Lung (tissue), 12 donors: ENCODE results near the gene DLG2. TPM values are rescaled to one million over a fixed set of nuclear protein-coding genes. Genes with fewer than 3 reads are reported as not detected.

Experiments used
- ATAC-seq: fragments of 200-7000 bp; cut with Tn5 transposase; one replicate; pipeline ENCODE4 v1.9.1; 2020; ENCODE audit warnings: moderate number of reproducible peaks; ENCODE audit not compliant: insufficient read depth, low FRiP score
- DNase-seq, 3 donors: peaks; one replicate each; pipeline ENCODE4 v3.0.0-alpha.2; 2013 to 2017
- H3K27ac ChIP-seq, 2 donors: one replicate each; pipeline ENCODE4 v1.5.1; 2013; ENCODE audit warnings: mild to moderate bottlenecking in 2 of 2, moderate library complexity in 2 of 2, control low read depth in 1 of 2, inconsistent platforms in 1 of 2, low read depth in 1 of 2, low read length in 1 of 2
- H3K27me3 ChIP-seq, 3 donors: one replicate each; pipeline ENCODE4 v1.5.1; 2013; ENCODE audit warnings: low read length in 2 of 3; ENCODE audit not compliant: control insufficient read depth in 3 of 3, insufficient read depth in 3 of 3
- H3K36me3 ChIP-seq, 4 donors: one replicate each; pipeline ENCODE4 v1.5.1; 2013; ENCODE audit warnings: low read length in 4 of 4, mild to moderate bottlenecking in 1 of 4, moderate library complexity in 1 of 4; ENCODE audit not compliant: control insufficient read depth in 4 of 4, insufficient read depth in 4 of 4
- H3K4me1 ChIP-seq, 5 donors: one replicate each; pipeline ENCODE4 v1.5.1; 2013; ENCODE audit warnings: low read length in 5 of 5, mild to moderate bottlenecking in 2 of 5, moderate library complexity in 1 of 5; ENCODE audit not compliant: control insufficient read depth in 5 of 5, insufficient read depth in 5 of 5
- H3K4me3 ChIP-seq: one replicate; pipeline ENCODE4 v1.5.1; 2013; ENCODE audit warnings: mild to moderate bottlenecking, control low read depth, moderate library complexity
- H3K9ac ChIP-seq, 2 donors: one replicate each; pipeline ENCODE4 v1.5.1; 2013; ENCODE audit warnings: low read length in 2 of 2, control low read depth in 1 of 2; ENCODE audit not compliant: insufficient read depth in 1 of 2
- H3K9me3 ChIP-seq, 4 donors: one replicate each; pipeline ENCODE4 v1.5.1; 2013; ENCODE audit warnings: low read length in 3 of 4, mild to moderate bottlenecking in 1 of 4, moderate library complexity in 1 of 4; ENCODE audit not compliant: control insufficient read depth in 4 of 4, insufficient read depth in 3 of 4
- WGBS, 2 donors: extraction: QIAGEN DNeasy Blood & Tissue Kit; methylation state at CpG; one replicate each; pipeline ENCODE4 v1.1.7; 2013; 5-methylcytosine and 5-hydroxymethylcytosine counted together
- polyA plus RNA-seq, 2 donors: library from polyadenylated mRNA; stranded (reverse); fragments of 200-250 nt; gene quantifications; one replicate each; pipeline ENCODE4 v1.2.1, GENCODE V29; 2013
- total RNA-seq, 2 donors: library from RNA; depleted of rRNA in 1 of 2; stranded (reverse); fragments of >200 nt in 1 of 2; gene quantifications; one replicate each; pipeline ENCODE4 v1.2.1, GENCODE V29; 2014 to 2021
- TF ChIP-seq, protein P1 (sequence below): IDR thresholded peaks from 2 replicates; pipeline ENCODE4 v1.5.1; 2012; ENCODE audit warnings: mild to moderate bottlenecking; ENCODE audit errors: control extremely low read depth, extremely low read depth
- donor health status: control.
- donor health status: control.
- donor health status: Bipolar disorder and iron deficiency.
- donor health status: healthy.
- donor health status: DM: yes; HTN: yes; CAD: no.

DLG2 gene
- total and polyA plus RNA-seq, 4 donors: 0.32 to 24.1 (median 5.4) TPM

DNA sequence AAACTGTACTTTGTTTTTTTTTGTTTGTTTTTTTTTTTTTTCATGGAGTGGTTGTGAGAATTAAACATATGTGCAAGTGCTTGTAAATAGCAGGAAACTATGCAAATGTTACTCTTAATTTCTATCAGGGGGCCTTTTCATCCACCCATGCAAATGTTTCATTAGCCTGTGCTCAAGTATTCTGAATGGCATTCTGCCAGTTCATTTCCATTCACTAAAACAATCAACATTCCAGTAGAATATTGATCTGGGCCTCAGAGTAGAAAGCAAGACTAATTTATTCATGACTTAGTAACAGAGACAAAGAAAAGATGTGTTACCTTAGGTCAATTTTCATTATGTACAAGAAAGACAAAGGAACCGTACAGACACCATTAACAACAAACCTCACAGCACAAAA lies 971.4 kb downstream of the DLG2 start:
- DNase-seq (no peak), ATAC-seq (no peak)
- Histone ChIP-seq H3K27me3 (no peaks in the 10 kb centered on the region), H3K4me3 (no peak overlapping the region), H3K36me3 (no peaks in the 10 kb centered on the region), H3K9me3 (no peaks in the 10 kb centered on the region), H3K4me1 (peaks cover 0 to 3% (median 0%) of the 10 kb centered on the region in 5 donors), H3K27ac (no peak overlapping the region), H3K9ac (no peak overlapping the region)
- 86 to 89% methylated on average over 1 of the region's 1 CpG for WGBS, 2 donors
- TF ChIP-seq, protein P1, sequence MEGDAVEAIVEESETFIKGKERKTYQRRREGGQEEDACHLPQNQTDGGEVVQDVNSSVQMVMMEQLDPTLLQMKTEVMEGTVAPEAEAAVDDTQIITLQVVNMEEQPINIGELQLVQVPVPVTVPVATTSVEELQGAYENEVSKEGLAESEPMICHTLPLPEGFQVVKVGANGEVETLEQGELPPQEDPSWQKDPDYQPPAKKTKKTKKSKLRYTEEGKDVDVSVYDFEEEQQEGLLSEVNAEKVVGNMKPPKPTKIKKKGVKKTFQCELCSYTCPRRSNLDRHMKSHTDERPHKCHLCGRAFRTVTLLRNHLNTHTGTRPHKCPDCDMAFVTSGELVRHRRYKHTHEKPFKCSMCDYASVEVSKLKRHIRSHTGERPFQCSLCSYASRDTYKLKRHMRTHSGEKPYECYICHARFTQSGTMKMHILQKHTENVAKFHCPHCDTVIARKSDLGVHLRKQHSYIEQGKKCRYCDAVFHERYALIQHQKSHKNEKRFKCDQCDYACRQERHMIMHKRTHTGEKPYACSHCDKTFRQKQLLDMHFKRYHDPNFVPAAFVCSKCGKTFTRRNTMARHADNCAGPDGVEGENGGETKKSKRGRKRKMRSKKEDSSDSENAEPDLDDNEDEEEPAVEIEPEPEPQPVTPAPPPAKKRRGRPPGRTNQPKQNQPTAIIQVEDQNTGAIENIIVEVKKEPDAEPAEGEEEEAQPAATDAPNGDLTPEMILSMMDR: no peak

DNA sequence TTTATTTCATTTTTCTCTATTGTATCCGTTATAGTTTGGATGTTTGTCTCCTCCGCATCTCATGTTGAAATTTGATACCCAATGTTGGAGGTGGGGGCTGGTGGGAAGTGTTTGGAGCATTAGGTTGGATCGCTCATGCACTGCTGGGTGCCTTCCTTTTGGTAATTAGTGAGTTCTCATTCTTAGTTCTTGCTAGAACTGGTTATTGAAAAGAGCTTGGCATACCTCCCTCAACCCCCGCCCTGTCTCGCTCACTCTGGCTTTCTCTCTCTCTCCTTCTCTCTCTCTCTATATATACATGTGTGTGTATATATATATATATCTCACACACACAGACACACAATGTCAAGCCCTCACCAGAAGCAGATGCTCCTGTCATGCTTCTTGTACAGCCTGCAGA lies 978.7 kb downstream of the DLG2 start:
- Histone ChIP-seq H3K4me1 (no peaks in the 10 kb centered on the region), H3K9ac (no peak overlapping the region), H3K4me3 (no peak overlapping the region), H3K9me3 (no peaks in the 10 kb centered on the region), H3K27me3 (no peaks in the 10 kb centered on the region), H3K27ac (no peak overlapping the region), H3K36me3 (no peaks in the 10 kb centered on the region)
- DNase-seq: no peak
- WGBS, 2 donors: 63 to 80% methylated on average over 5 of the region's 5 CpGs
- ATAC-seq: no peak
- TF ChIP-seq, protein P1: no peak

DNA sequence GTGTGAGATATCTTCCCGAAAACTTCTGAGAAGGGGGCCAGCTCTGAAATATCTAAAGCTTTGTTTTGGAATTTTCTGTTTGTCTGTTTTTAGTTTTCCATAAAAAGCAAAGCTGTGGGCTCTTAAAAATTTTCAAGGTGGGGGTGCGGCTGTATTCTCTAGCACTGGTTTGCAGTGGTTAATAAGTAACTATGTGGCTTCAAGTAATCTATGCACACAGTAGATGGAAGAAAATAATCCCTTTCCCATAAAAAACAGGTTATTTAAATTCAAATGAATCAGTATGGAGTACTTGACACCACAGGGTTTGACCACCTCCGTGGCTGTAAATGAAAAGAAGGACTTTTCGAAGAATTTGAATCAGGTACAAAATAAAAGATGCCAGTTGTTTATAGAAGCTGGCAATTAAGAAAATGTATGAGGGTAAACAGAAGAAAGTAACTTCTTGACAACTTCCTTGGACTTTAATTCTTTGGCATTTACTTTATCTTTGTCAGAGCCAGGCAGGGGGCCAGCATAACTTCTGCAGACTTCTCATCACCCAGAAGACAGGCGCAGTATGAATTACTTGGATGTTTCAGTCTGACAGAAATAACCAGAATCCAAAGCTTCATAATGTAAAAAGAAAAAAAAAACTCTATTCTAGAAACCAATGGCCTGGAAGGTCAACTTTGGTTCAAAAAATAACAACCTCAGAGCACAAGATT lies 981.0 kb downstream of the DLG2 start:
- H3K9ac ChIP-seq: no peak overlapping the region
- no peaks in the 10 kb centered on the region for H3K27me3 ChIP-seq
- DNase-seq: no peak
- H3K4me1 ChIP-seq: no peaks in the 10 kb centered on the region
- H3K4me3 ChIP-seq: no peak overlapping the region
- H3K9me3 ChIP-seq: no peaks in the 10 kb centered on the region
- WGBS, 2 donors: 75 to 81% methylated on average over 5 of the region's 5 CpGs
- ATAC-seq: no peak
- no peaks in the 10 kb centered on the region for H3K36me3 ChIP-seq
- TF ChIP-seq, protein P1: no peak
- no peak overlapping the region for H3K27ac ChIP-seq

DNA sequence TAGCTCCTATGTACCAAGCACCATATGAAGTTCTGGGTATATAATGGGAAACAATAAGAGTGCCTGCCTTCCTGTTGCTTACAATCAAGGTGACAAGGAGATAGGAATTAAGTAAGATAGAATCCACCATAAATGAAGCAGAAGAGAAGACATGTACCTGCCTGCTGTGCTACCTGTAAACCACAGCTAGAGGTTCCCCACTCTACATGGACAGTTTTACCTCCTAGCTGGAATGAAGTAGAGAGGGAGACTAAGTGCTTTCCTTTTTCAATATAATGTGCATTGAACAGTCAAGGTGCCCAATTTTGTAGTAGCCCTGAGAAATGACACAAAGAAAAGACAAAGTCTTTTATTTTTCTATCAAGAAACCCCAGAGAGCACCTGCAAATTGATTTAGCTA lies 984.6 kb downstream of the DLG2 start:
- H3K27ac ChIP-seq: no peak overlapping the region
- DNase-seq (no peak), ATAC-seq (no peak)
- no peaks in the 10 kb centered on the region for H3K36me3 ChIP-seq
- H3K4me1 ChIP-seq: no peaks in the 10 kb centered on the region
- no peaks in the 10 kb centered on the region for H3K9me3 ChIP-seq
- H3K27me3 ChIP-seq: no peaks in the 10 kb centered on the region
- TF ChIP-seq, protein P1: no peak
- H3K9ac ChIP-seq: no peak overlapping the region
- H3K4me3 ChIP-seq: no peak overlapping the region
